CD4-positive, alpha-beta T cell treated with Interleukin-4 for 1 hour (primary cell): Measurements from ENCODE around the gene XPO1.
"Not testable (repeated sequence)": the region's sequence is repeated elsewhere in the genome, so short reads cannot be mapped to it uniquely, and the experiment has no call there.

Experiments used
- DNase-seq, 2 donors: peaks; one replicate each; pipeline ENCODE4 v3.0.0-alpha.2; 2020 to 2022

Gene XPO1, protein sequence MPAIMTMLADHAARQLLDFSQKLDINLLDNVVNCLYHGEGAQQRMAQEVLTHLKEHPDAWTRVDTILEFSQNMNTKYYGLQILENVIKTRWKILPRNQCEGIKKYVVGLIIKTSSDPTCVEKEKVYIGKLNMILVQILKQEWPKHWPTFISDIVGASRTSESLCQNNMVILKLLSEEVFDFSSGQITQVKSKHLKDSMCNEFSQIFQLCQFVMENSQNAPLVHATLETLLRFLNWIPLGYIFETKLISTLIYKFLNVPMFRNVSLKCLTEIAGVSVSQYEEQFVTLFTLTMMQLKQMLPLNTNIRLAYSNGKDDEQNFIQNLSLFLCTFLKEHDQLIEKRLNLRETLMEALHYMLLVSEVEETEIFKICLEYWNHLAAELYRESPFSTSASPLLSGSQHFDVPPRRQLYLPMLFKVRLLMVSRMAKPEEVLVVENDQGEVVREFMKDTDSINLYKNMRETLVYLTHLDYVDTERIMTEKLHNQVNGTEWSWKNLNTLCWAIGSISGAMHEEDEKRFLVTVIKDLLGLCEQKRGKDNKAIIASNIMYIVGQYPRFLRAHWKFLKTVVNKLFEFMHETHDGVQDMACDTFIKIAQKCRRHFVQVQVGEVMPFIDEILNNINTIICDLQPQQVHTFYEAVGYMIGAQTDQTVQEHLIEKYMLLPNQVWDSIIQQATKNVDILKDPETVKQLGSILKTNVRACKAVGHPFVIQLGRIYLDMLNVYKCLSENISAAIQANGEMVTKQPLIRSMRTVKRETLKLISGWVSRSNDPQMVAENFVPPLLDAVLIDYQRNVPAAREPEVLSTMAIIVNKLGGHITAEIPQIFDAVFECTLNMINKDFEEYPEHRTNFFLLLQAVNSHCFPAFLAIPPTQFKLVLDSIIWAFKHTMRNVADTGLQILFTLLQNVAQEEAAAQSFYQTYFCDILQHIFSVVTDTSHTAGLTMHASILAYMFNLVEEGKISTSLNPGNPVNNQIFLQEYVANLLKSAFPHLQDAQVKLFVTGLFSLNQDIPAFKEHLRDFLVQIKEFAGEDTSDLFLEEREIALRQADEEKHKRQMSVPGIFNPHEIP (N-terminal part only)

DNA sequence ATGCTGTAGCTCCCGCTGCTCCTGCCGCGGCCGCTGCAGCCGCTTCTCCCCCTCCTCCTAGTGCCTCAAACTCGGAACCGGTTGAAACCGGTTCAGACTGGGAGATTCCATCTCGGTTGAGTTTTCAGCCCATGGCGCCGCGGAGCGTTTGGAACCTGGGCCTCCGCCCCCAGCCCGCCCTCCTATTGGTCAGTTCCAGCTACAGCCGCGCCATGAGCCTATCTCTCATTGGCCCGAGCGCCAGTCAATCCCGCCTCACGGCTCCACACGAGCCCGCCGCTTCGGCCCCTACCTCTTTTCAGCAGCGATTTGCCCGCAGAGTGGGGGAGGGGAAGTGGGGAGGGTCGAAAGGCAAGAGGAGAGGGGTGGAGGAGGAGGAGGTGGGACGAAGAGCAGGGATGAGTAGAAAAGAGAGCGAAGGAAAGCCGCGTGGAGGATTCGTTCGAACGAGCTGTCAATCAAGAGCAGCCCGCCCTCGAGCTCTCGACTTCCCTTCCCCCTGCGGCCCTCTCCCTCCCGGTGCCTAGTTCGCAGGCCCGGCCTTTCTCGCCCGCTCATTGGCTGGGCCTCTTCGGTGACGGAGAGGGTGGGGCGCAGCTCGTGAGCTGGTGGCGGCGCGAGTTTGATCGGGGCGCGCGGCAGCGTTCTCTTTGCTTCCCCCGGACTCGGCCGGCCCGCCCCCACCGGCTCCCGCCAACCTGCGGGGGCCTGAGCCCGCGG lies at the start of gene XPO1:
Gene XPO1, minus strand, starts transcription at position 157 of the 720 bp plus-strand sequence. CDS start 4,459 bp downstream, outside the sequence.
- DNase-seq = peak; percentile 98 to 99

DNA sequence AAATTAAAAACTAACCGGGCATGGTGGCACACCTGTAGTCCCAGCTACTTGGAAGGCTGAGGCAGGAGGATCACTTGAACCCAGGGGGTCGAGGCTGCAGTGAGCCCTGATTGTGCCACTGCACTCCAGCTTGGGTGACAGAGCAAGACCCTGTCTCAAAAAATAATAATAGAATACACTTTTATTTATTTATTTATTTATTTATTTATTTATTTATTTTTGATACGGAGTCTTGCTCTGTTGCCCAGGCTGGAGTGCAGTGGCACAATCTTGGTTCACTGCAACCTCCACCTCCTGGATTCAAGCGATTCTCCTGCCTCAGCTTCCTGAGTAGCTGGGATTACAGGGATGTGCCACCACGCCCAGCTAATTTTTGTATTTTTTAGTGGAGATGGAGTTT lies 48.8 kb upstream of the XPO1 start:
- not testable (repeated sequence) for DNase-seq

GRCh38 chr2:61585383-61585782 lies 47.2 kb upstream of the XPO1 start:
- no peak for DNase-seq

GRCh38 chr2:61584368-61584767 lies 46.2 kb upstream of the XPO1 start:
- not testable (repeated sequence) for DNase-seq

GRCh38 chr2:61582165-61582564 lies 44.0 kb upstream of the XPO1 start:
- no peak for DNase-seq

DNA sequence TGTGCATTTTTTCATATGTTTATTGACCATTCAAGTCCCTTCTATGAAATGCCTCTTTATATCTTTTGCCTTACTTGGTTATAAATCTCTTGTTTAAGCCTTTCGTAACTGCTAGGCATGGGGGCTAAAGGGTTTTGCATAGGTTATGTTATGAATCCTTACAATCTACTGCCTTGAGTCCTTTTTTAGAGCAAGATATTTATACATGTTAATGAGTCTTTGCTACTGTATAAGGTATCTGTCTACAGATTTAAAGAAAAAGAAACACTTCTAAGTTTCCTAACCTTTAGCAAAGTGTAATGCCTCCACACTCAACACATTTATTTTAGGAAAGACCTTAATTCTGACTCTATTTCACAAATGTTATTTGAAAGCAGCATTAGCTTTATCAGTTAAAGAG lies 43.6 kb upstream of the XPO1 start:
- DNase-seq = no peak

DNA sequence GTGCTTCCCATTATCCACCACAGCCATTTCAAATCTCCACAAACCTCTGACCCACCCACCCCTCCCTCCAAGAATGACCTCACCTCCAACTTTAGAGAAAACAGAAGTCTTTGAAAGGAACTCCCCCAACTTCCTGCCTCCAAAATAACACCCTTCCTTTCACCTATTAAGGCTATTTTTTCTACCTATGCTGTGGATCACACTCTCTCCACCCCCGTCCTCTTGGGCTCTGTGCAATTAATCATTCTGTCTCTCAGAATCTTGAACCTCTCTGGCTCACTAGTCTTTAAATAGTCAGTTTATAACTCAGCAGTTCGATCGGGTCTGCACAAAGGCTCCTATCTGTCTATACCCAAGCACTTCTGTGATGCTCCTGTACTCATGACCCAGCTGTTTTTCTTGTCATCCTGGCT lies 37.3 kb upstream of the XPO1 start:
- DNase-seq = no peak

GRCh38 chr2:61566566-61566965 lies 28.4 kb upstream of the XPO1 start:
- DNase-seq = no peak

- DNase-seq = no peak
These were observed 24.5 kb upstream of the XPO1 start for GRCh38 chr2:61562615-61563014.

DNA sequence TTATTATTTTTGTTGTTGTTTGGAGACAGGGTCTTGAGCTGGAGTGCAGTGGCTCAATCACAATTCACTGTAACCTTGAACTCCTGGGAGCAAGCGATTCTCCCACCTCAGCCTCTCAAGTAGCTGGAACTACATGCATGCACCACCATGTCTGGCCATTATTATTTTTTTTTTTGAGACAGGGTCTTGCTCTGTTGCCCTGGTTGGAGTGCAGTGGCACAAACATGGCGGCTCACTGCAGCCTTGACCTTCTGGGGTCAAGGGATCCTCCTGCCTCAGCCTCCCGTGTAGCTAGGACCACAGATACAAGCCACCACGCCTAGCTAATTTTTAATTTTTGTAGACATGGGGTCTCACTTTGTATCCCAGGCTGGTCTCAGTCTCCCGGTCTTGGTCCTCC lies 20.0 kb upstream of the XPO1 start:
- no peak for DNase-seq

- no peak for DNase-seq
These were observed 19.2 kb upstream of the XPO1 start for GRCh38 chr2:61557381-61557780.

GRCh38 chr2:61554604-61555003 lies 16.4 kb upstream of the XPO1 start:
- no peak for DNase-seq

DNA sequence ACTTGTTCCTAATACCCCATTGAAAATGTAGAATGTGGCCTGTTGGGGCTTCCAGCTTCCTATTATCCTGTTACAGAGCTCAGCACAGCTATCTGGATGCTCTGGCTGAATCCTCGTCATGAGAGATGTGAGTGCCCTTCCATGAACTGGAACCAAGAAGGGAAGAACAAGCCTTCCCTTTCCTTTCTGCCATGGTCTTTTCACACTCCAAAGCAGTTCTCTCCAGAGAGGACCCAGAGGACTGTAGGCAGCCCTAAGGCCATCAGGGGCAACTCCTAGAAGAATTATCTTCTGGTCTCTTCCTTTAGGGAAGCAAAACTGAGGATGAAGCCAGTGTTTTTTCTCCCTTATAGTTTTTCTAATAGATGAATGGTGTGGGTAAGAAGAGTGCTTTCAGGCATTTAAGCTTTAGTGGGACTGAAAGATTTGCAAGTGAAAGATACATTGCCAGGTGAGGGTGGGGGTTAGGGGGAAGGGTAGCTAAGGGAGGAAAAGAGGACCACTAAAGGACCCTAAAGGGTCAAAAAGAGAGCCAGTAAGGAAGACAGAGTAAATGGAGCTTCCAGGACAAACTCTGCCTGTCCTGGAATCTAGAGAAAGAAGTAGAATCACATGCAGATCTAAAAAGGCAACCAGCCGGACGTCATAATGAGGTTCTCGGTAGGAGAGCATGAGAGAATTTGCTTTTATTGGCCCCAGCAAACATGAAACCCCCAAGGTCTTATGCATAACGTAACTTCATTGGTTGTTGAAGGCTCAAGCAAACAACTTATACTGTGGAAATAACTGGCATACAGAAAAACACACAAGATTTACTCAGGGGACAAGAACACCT lies 12.4 kb upstream of the XPO1 start:
- DNase-seq = no peak

GRCh38 chr2:61549546-61549945 lies 11.4 kb upstream of the XPO1 start:
- no peak for DNase-seq

GRCh38 chr2:61543062-61543461 lies 4.9 kb upstream of the XPO1 start:
- no peak for DNase-seq

GRCh38 chr2:61540167-61540566 lies 2.0 kb upstream of the XPO1 start:
- DNase-seq = not testable (repeated sequence)

- peak; percentile 36 to 51 for DNase-seq
These were observed 864 bp upstream of the XPO1 start for GRCh38 chr2:61538920-61539520.

- DNase-seq = no peak
These were observed 281 bp downstream of the XPO1 start for GRCh38 chr2:61537950-61538199.

DNA sequence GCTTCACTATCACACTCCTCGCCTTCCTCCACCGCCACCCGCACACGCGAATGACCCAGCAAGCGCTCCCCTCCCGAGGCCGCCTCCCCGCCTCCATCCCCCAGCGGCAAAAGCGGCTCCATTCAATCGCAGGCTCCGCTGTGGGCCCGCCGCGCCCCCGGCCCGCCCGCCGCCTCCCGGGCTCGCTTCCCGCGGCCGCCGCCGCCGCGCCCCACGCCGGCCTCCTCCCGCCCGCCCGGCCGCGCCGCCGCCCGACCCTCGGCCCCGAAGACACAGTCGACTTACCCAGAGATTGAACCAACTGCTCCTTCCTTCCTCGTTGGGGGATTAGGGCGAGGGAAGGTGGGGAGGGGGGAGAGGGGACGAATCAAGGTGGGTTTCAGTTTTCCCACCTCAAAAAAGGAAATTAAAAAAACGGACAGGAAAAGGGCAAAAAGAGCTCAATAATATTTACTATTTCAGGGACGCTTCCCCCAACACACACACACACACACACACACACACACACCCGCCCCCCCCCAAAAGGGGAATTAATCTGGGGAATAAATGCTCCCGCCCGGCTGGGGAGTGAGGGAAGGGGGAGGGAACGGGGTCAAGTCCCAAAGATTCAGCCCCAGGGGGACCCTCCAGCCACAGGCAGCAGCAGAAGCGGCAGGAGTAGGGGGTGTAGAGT lies 743 bp downstream of the XPO1 start:
- DNase-seq = peak in 1 of 2 donors; percentile 25

DNA sequence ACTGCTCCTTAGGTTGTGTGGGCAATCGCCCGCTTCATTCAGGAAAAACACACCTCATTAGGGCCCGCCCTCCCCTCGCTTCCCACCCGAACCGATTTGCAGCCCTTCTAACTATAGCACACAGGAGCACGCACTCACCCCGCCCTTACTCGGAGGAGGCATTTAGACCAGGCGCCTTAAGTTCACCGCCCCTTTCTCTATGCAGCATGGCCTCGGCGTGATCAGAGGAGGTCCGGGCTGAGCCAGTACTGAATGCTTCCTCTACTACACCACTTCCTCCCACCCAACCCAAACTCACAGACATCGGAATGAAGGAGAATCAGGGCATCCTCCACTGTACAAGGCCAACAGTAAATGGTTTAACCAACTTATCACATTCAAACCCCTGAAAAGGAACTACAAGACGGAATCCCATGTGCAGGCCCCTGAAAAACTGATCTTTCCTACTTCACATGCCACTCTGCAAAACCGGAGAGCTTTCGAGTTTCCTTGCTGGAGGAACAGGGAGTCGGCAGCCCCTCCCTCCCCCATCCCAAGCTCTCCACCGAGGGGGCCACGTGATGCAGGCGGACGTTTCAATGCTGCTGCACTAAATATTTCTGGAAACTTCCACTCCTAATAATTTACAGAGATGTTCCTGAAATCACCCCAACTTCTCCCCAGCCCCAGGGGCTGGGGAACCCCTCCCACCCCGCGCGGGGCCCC lies 1.4 kb downstream of the XPO1 start:
- peak; percentile 88 to 90 for DNase-seq
